Endothelial cell (in vitro differentiated cells): ENCODE measurements around the gene SORCS3. TPM values are rescaled to one million over a fixed set of nuclear protein-coding genes. Genes with fewer than 3 reads are reported as not detected.

Experiments
- DNase-seq: peaks from one replicate; pipeline ENCODE4 v3.0.0; 2021; ENCODE audit warnings: low spot score
- H3K27ac Mint-ChIP-seq: one replicate; pipeline ENCODE4 v1.8.0; 2021; ENCODE audit warnings: mixed read lengths, inconsistent platforms; ENCODE audit not compliant: unreplicated experiment
- H3K27me3 Mint-ChIP-seq: one replicate; pipeline ENCODE4 v1.8.0; 2021; ENCODE audit warnings: mild to moderate bottlenecking, moderate library complexity, mixed read lengths, inconsistent platforms; ENCODE audit not compliant: unreplicated experiment
- H3K36me3 Mint-ChIP-seq: one replicate; pipeline ENCODE4 v1.8.0; 2021; ENCODE audit warnings: mild to moderate bottlenecking, low read depth, mixed read lengths, inconsistent platforms; ENCODE audit not compliant: unreplicated experiment
- H3K4me1 Mint-ChIP-seq: one replicate; pipeline ENCODE4 v1.8.0; 2021; ENCODE audit warnings: mild to moderate bottlenecking, mixed read lengths, inconsistent platforms; ENCODE audit not compliant: unreplicated experiment
- H3K4me3 Mint-ChIP-seq: one replicate; pipeline ENCODE4 v1.8.0; 2021; ENCODE audit warnings: mild to moderate bottlenecking, mixed read lengths, inconsistent platforms; ENCODE audit not compliant: unreplicated experiment
- H3K9me3 Mint-ChIP-seq: one replicate; pipeline ENCODE4 v1.8.0; 2021; ENCODE audit warnings: mixed read lengths, inconsistent platforms; ENCODE audit not compliant: unreplicated experiment
- total RNA-seq: library from RNA; stranded (reverse); fragmentation: NEBNext Ultra II Directional; extraction: Animal tissue kit (Norgen Biotek cat#: 25700); gene quantifications from one replicate; pipeline ENCODE4 v1.2.1, GENCODE V29; 2021; ENCODE audit not compliant: unreplicated experiment
- TF ChIP-seq, protein P1 (sequence below): fragments of 200-600 bp; sonication (generic); IDR thresholded peaks from one replicate; pipeline ENCODE4 v1.5.0; 2021; ENCODE audit warnings: antibody characterized with exemption; ENCODE audit not compliant: unreplicated experiment

The SORCS3 gene
- total RNA-seq, 1 donor from 2014 or later: not detected

DNA sequence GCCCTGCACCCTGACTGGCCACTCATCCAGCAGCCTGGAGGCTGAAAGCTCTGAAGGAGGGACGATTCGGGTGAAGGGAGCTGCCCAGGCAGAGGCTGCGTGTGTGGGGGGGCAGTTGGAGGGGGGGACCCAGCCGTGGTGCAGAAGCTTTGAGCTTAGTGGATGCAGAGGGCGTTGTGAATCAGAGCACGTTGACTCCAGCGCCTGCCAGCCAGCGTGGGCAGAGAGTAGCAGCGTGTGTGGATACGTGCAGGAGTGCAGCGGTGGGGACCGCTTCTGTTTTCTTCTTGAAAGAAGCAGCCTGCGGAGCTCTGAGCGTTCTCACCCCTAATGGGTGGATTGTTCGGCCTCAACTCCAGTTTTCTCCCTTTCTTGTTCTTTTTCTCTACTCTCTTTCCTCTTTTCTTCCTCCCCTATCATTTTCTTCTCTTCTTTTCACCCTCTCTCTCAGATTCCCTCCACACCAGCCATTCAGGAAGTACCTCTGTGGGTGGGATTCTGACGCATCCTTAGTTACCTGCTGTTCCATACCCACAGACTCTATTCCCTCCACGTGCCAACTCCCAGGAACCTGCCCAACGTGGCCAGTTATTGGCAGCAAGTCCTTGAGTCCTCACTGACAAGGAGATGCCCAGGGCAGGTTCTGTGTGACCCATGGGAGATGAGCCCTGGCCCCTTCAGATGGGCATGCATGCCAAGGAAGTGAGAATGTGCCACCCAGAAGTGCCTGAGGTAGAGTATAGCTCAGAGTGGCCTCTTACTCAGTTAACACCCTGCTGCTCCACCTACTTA lies 47.4 kb downstream of the SORCS3 start:
- no peak overlapping the region for H3K4me3 Mint-ChIP-seq
- no peak for DNase-seq
- no peak overlapping the region for H3K27ac Mint-ChIP-seq
- TF ChIP-seq, protein P1, sequence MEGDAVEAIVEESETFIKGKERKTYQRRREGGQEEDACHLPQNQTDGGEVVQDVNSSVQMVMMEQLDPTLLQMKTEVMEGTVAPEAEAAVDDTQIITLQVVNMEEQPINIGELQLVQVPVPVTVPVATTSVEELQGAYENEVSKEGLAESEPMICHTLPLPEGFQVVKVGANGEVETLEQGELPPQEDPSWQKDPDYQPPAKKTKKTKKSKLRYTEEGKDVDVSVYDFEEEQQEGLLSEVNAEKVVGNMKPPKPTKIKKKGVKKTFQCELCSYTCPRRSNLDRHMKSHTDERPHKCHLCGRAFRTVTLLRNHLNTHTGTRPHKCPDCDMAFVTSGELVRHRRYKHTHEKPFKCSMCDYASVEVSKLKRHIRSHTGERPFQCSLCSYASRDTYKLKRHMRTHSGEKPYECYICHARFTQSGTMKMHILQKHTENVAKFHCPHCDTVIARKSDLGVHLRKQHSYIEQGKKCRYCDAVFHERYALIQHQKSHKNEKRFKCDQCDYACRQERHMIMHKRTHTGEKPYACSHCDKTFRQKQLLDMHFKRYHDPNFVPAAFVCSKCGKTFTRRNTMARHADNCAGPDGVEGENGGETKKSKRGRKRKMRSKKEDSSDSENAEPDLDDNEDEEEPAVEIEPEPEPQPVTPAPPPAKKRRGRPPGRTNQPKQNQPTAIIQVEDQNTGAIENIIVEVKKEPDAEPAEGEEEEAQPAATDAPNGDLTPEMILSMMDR: no peak
- H3K9me3 Mint-ChIP-seq: no peaks in the 10 kb centered on the region
- H3K4me1 Mint-ChIP-seq: no peaks in the 10 kb centered on the region
- H3K36me3 Mint-ChIP-seq: no peaks in the 10 kb centered on the region
- H3K27me3 Mint-ChIP-seq: peaks cover 8% of the 10 kb centered on the region

DNA sequence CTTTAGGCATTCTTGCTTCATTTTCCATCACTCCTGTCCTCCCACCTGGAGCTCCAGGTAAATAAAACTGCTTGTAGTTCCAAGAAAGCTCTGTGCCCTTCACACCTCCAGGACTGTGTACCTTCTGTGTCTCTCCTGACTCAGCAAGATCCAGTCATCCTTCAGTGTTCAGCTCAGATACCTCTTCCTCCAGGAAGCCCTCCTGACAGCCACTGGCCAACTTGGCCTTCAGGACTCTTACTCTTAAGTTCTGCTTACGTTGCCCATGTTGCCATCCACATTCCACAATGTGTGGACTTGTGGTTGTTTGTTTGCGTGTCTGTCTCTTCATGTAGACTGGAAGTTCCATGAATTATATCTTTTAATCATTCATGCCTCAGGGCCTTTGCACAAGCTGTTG lies 48.0 kb downstream of the SORCS3 start:
- Mint-ChIP-seq H3K27me3 (peaks cover 8% of the 10 kb centered on the region), H3K4me3 (no peak overlapping the region), H3K27ac (no peak overlapping the region), H3K36me3 (no peaks in the 10 kb centered on the region), H3K4me1 (no peaks in the 10 kb centered on the region), H3K9me3 (no peaks in the 10 kb centered on the region)
- TF ChIP-seq, protein P1: no peak
- no peak for DNase-seq

DNA sequence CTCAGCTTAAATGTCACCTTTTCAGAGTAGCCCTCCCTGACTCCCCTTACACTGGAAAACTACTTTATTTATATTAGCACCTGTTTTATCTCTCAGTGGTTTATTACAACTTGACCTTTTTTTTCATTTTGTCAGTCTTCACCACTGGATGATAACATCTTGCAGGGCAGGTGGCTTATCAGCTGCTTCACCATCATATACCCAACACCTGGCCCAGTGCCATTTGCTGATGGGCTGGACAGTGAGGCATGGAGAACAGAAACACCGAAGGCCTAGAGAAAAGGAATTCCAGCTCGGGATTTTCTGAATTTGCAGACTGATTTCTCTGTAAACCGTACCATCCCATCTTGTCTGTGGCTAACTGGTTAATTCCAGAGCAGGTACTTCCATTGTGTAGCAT lies 48.5 kb downstream of the SORCS3 start:
- Mint-ChIP-seq H3K36me3 (no peaks in the 10 kb centered on the region), H3K27me3 (peaks cover 8% of the 10 kb centered on the region), H3K4me1 (no peaks in the 10 kb centered on the region), H3K4me3 (no peak overlapping the region), H3K27ac (no peak overlapping the region), H3K9me3 (no peaks in the 10 kb centered on the region)
- no peak for DNase-seq
- TF ChIP-seq, protein P1: no peak

DNA sequence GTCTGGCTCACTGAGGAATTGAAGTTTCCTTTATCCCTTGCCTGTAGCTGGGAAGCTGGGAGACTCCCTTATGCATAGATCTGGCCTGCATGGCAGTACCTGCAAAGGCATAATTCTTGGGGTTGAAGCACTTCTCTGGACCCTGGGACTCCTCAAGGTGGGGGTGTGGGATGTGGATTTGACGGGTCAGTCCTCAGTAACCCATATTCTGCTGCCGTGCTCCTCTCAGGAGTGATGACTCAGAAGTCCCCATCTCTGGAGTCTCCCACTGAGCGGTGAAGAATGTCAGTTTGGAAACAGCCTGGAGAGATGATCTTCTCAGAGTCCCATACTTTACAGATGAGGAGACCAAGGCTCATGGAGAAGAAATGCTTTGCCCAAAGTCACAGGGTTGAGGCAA lies 49.0 kb downstream of the SORCS3 start:
- TF ChIP-seq, protein P1: no peak
- DNase-seq: no peak
- H3K27ac Mint-ChIP-seq: no peak overlapping the region
- no peaks in the 10 kb centered on the region for H3K4me1 Mint-ChIP-seq
- H3K4me3 Mint-ChIP-seq: no peak overlapping the region
- H3K9me3 Mint-ChIP-seq: no peaks in the 10 kb centered on the region
- peaks cover 7% of the 10 kb centered on the region for H3K27me3 Mint-ChIP-seq
- H3K36me3 Mint-ChIP-seq: no peaks in the 10 kb centered on the region

DNA sequence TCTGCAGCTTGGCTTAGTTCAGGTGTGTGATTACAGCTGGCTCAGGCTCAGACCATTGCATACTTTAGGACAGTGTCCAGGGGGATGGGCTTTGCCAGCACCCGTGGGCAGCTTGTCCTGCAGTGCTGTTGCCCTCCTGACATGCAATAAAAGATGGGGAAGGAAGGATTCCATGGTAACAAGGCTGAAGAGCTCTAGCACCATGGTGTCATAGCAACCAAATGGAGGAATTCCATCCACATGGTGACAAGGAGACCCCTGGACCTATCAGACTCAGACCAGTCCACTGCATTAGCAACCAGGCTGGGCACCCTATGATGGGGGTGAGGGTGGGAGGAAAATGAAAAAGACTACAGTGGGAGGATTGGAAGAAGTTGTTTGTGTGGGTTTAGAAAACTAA lies 49.9 kb downstream of the SORCS3 start:
- Mint-ChIP-seq H3K4me3 (no peak overlapping the region), H3K27ac (no peak overlapping the region), H3K27me3 (peaks cover 6% of the 10 kb centered on the region), H3K9me3 (no peaks in the 10 kb centered on the region), H3K4me1 (no peaks in the 10 kb centered on the region), H3K36me3 (no peaks in the 10 kb centered on the region)
- TF ChIP-seq, protein P1: no peak
- DNase-seq: no peak
